Loucy (cell line): ENCODE results near the gene SYNRG.
A peak's percentile ranks its signal among the peaks of the same experiment; 100 is the strongest.

Experiments
- H2AFZ ChIP-seq: fragments of 200-600 bp; sonication (generic); 2 replicates; pipeline ENCODE4 v1.6.0; 2016; ENCODE audit warnings: antibody characterized with exemption, mild to moderate bottlenecking, low read length, moderate library complexity
- H3F3A ChIP-seq: fragments of 200-600 bp; 2 replicates; pipeline ENCODE4 v1.6.0; 2016; ENCODE audit warnings: antibody characterized with exemption, low read depth, mild to moderate bottlenecking
- H3K27me3 ChIP-seq: fragments of 200-600 bp; sonication (generic); 2 replicates; pipeline ENCODE4 v1.6.1; 2014; ENCODE audit warnings: low read length, mild to moderate bottlenecking; ENCODE audit not compliant: insufficient read depth, poor library complexity, severe bottlenecking
- H3K36me3 ChIP-seq: fragments of 200-600 bp; sonication (generic); 2 replicates; pipeline ENCODE4 v1.6.1; 2016; ENCODE audit warnings: low read length; ENCODE audit not compliant: insufficient read depth
- H3K4me1 ChIP-seq: fragments of 200-600 bp; sonication (generic); 2 replicates; pipeline ENCODE4 v1.5.1; 2014; ENCODE audit warnings: low read length, mild to moderate bottlenecking; ENCODE audit not compliant: insufficient read depth, poor library complexity, severe bottlenecking
- H3K4me2 ChIP-seq: fragments of 200-600 bp; sonication (generic); 2 replicates; pipeline ENCODE4 v1.6.0; 2014; ENCODE audit warnings: antibody characterized with exemption, low read length, low read depth, mild to moderate bottlenecking; ENCODE audit not compliant: poor library complexity, severe bottlenecking
- H3K4me3 ChIP-seq: fragments of 200-600 bp; sonication (generic); 2 replicates; pipeline ENCODE4 v1.5.1; 2014; ENCODE audit warnings: low read length, mild to moderate bottlenecking, mixed read lengths; ENCODE audit not compliant: poor library complexity, severe bottlenecking
- H3K79me2 ChIP-seq: fragments of 200-600 bp; sonication (generic); 2 replicates; pipeline ENCODE4 v1.6.1; 2014; ENCODE audit warnings: low read length; ENCODE audit not compliant: insufficient read depth
- H3K9ac ChIP-seq: fragments of 200-600 bp; sonication (generic); 2 replicates; pipeline ENCODE4 v1.6.0; 2014; ENCODE audit warnings: mild to moderate bottlenecking, low read depth, low read length, moderate library complexity; ENCODE audit not compliant: poor library complexity, severe bottlenecking
- H3K9me2 ChIP-seq: fragments of 200-600 bp; sonication (generic); replicated peaks from 2 replicates; pipeline ENCODE4 v1.6.1; 2016; ENCODE audit warnings: low read depth, low read length, mixed read lengths
- H3K9me3 ChIP-seq: fragments of 200-600 bp; sonication (generic); 2 replicates; pipeline ENCODE4 v1.6.1; 2014; ENCODE audit warnings: mild to moderate bottlenecking, antibody characterized with exemption, low read length, low read depth; ENCODE audit not compliant: insufficient read depth
- H4K20me1 ChIP-seq: fragments of 200-600 bp; sonication (generic); 2 replicates; pipeline ENCODE4 v1.6.0; 2014; ENCODE audit warnings: antibody characterized with exemption, low read length, mild to moderate bottlenecking; ENCODE audit not compliant: insufficient read depth, poor library complexity, severe bottlenecking
- EZH2phosphoT487 ChIP-seq: fragments of 200-600 bp; IDR thresholded peaks from 2 replicates; pipeline ENCODE4 v1.6.1; 2018; ENCODE audit warnings: antibody characterized with exemption, mild to moderate bottlenecking, moderate library complexity, borderline replicate concordance
- TF ChIP-seq, protein P1 (sequence below): fragments of 200-600 bp; sonication (generic); conservative IDR thresholded peaks from 2 replicates; pipeline ENCODE4 v1.5.1; 2014; ENCODE audit warnings: mild to moderate bottlenecking, antibody characterized with exemption, low read length

Gene SYNRG

DNA sequence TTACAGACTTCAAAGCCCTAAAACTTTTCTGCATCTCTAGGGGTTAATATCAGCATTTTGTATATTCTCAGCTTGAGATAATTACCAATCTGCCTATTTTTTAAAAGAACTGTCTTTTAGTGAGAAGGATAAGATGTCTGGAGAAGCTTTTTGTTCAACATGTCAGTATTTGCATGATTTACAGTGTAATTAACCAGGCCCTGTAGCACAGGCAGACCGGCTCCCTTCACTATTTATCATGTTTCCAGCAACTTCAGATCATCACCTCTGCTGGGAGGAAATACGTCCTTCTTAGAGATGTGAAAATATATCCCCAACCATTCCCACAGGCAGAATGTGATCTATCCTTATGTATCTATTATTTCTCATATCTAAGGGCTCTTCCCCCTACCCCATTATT, 42.6 kb upstream of the SYNRG start:
- no peaks in the 10 kb centered on the region for H4K20me1 ChIP-seq
- H3K9ac ChIP-seq = no peak overlapping the region
- H3K9me2 ChIP-seq = no peaks in the 10 kb centered on the region
- H3K4me1 ChIP-seq = no peaks in the 10 kb centered on the region
- H3K4me3 ChIP-seq = no peak overlapping the region
- H3F3A ChIP-seq = no peaks in the 10 kb centered on the region
- no peaks in the 10 kb centered on the region for H3K36me3 ChIP-seq
- TF ChIP-seq, protein P1, sequence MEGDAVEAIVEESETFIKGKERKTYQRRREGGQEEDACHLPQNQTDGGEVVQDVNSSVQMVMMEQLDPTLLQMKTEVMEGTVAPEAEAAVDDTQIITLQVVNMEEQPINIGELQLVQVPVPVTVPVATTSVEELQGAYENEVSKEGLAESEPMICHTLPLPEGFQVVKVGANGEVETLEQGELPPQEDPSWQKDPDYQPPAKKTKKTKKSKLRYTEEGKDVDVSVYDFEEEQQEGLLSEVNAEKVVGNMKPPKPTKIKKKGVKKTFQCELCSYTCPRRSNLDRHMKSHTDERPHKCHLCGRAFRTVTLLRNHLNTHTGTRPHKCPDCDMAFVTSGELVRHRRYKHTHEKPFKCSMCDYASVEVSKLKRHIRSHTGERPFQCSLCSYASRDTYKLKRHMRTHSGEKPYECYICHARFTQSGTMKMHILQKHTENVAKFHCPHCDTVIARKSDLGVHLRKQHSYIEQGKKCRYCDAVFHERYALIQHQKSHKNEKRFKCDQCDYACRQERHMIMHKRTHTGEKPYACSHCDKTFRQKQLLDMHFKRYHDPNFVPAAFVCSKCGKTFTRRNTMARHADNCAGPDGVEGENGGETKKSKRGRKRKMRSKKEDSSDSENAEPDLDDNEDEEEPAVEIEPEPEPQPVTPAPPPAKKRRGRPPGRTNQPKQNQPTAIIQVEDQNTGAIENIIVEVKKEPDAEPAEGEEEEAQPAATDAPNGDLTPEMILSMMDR = no peak
- no peak for TF ChIP-seq EZH2phosphoT487
- no peak overlapping the region for H3K4me2 ChIP-seq
- no peak overlapping the region for H2AFZ ChIP-seq
- no peaks in the 10 kb centered on the region for H3K27me3 ChIP-seq
- H3K9me3 ChIP-seq = no peaks in the 10 kb centered on the region
- no peaks in the 10 kb centered on the region for H3K79me2 ChIP-seq

GRCh38 chr17:37650419-37651003, 41.3 kb upstream of the SYNRG start:
- Histone ChIP-seq H3F3A (no peaks in the 10 kb centered on the region), H2AFZ (no peak overlapping the region), H3K4me2 (no peak overlapping the region), H3K36me3 (no peaks in the 10 kb centered on the region), H3K9ac (no peak overlapping the region), H4K20me1 (no peaks in the 10 kb centered on the region), H3K27me3 (no peaks in the 10 kb centered on the region), H3K4me1 (no peaks in the 10 kb centered on the region), H3K79me2 (no peaks in the 10 kb centered on the region), H3K9me3 (no peaks in the 10 kb centered on the region), H3K9me2 (no peaks in the 10 kb centered on the region), H3K4me3 (no peak overlapping the region)
- no peak for TF ChIP-seq EZH2phosphoT487
- TF ChIP-seq, protein P1 = peak; percentile 76

- no peaks in the 10 kb centered on the region for H3K27me3 ChIP-seq
- no peaks in the 10 kb centered on the region for H4K20me1 ChIP-seq
- no peaks in the 10 kb centered on the region for H3F3A ChIP-seq
- H3K9me2 ChIP-seq = no peaks in the 10 kb centered on the region
- 0 out of 2 replicates have a peak overlapping the region, but pooled peaks have one; percentile 14 for H2AFZ ChIP-seq
- H3K4me3 ChIP-seq = no peak overlapping the region
- no peak overlapping the region for H3K9ac ChIP-seq
- no peaks in the 10 kb centered on the region for H3K9me3 ChIP-seq
- H3K4me2 ChIP-seq = no peak overlapping the region
- H3K4me1 ChIP-seq = peaks cover 5% of the 10 kb centered on the region
- no peaks in the 10 kb centered on the region for H3K36me3 ChIP-seq
- TF ChIP-seq EZH2phosphoT487 = no peak
- TF ChIP-seq, protein P1 = no peak
- H3K79me2 ChIP-seq = no peaks in the 10 kb centered on the region
Observed at GRCh38 chr17:37648555-37648954, 39.3 kb upstream of the SYNRG start.
